CD4-positive, alpha-beta T cell treated with Interferon gamma for 1 hour (primary cell): Measurements from ENCODE around the gene PRLR.
"Not testable (repeated sequence)": the region's sequence is repeated elsewhere in the genome, so short reads cannot be mapped to it uniquely, and the experiment has no call there.

Experiments
- DNase-seq: peaks from one replicate; pipeline ENCODE4 v3.0.0-alpha.2; 2020

Gene PRLR

DNA sequence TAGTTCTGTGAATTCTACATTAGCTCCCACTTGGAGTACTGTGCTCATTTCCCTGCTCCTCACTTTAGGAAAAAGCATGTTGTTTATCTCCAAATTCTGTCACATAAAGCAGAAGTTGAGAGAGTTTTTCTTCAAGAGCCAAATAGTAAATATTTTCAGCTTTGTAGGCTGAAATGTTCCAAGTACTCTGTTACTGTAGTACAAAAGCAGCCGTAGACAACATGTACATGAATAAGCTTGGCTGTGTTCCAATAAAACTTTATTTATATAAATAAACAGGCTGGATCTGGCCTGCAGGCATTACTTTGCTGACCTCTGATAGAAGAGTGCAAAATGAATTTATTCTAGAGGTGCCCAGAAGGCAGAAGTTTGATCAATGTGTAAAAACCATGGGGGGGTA lies 109.6 kb downstream of the PRLR start:
- no peak for DNase-seq

DNA sequence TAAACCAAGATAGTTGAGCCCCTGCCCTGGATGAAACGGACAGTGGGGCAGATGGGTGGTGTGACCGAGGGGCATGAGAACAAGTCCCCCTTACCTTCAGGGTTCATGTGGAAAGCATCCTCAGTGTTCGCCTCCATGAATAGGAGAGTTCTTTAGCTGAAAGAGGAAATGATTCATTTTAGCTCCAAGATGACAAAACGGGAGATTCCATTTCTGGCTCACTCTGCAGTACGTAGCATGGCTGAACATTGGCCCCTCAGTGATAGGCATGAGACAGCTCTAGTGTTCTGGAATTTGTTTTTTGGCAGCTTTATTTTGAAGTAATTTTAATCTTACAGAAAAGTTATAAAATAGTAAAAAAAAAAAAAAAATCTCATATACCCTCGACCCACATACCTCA lies 112.3 kb downstream of the PRLR start:
- no peak for DNase-seq

DNA sequence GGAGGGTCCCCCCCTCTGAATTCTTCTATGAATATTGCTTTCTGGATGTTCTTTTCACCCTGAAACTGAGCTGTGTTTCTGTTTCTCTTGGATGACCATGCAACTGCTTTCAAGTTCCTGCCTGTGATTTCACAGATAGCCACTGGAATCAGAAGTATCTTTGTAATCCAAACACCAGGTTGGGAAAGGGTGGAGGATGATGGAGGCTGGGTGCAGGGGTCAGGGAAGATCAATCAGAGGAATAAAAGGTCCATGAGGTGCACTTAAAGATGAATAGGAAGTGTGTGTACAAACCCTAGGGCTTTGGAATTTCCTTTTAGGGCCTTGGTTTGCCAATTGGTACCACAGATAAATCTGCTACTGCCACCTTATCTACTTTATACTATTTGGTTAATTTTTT lies 114.4 kb downstream of the PRLR start:
- DNase-seq, result no peak

DNA sequence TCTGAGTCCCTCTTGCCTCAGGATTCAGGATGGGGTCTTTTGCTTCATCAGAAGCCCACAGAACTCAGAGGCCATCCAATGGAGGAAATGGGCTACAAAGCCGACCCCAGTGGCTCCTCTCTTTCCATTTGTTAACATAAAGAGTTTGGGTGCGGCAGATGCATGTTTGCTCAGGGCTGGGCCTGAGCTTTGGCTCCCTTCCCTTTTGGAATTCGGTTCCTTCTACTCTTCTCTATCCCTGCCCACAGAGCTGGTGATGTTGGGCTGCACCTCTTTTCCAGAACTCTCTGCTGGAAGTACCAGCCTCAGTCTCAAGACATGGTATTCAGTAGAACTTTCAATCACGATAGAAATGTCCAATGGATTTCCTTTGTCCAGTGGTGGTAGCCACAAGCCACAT lies 115.6 kb downstream of the PRLR start:
- DNase-seq, result no peak

DNA sequence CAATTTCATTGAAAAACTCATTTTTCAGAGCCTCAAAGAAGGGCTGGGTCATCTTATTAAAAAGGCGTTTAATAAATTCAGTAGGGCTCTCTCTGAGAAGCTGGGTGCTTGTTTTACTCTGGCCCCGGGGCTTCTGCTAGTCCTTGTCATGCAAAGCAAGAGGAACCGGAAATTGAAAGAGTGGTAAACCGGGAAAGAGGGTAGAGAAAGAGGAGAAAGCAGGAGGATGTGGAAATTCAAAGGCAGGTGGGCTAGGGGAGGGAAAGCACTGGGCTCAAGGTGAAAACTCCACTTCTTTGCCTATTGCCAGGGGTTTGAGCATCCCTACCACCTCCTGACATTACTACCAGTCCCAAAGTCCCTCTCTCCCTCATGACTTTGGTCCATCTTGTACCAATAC lies 118.0 kb downstream of the PRLR start:
- DNase-seq, result no peak

DNA sequence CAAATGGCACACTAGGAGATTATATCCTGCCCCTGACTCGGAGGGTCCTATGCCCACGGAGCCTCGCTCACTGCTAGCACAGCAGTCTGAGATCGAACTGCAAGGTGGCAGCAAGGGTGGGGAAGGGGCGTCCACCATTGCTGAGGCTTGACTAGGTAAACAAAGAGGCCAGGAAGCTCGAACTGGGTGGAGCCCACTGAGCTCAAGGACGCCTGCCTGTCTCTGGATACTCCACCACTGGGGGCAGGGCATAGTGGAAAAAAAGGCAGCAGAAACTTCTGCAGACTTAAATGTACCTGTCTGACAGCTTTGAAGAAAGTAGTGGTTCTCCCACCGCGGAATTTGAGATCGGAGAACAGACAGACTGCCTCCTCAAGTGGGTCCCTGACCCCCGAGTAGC lies 125.7 kb downstream of the PRLR start:
- not testable (repeated sequence) for DNase-seq

DNA sequence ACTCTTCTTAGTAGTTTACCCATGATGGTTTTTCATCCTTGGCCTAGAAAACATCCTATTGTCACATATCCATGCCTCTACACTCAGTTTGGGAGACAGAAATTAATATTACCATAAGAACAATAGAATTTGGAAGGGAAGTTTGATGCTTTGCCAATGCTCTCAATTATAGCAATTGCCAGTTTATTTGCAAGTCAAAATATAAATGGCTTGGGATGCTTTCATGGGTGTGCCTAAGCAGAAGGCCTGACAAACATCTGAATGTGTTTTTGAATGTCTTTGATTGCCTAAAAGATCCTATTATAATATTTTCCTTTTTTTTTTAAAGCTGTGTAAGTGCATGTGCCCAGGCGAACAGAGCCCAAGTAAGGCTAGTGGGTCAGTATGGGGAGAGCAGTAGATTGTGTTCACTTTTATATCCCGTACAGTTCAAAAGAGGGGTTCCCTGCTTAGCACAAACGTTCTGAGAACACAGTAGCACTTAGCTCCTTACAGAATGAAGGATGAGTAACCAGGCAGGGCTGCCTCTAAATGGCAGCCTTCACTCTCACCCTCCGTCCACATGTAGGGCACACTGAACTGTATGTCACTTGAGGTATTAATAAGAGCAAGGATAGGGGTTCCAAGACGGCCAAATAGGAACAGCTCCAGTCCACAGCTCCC lies 126.5 kb downstream of the PRLR start:
- no peak for DNase-seq

DNA sequence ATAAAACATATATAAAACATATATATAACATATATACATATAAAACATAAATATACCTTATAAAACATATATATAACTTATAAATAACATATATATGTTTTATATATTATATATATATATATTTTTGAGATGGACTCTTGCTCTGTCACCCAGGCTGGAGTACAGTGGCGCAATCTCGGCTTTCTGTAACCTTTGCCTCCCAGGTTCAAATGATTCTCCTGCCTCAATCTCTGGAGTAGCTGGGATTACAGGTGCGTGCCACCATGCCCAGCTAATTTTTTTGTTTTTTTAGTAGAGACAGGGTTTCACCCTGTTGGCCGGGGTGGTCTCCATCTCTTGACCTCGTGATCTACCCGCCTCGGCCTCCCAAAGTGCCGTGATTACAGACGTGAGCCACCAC lies 128.6 kb downstream of the PRLR start:
- not testable (repeated sequence) for DNase-seq

DNA sequence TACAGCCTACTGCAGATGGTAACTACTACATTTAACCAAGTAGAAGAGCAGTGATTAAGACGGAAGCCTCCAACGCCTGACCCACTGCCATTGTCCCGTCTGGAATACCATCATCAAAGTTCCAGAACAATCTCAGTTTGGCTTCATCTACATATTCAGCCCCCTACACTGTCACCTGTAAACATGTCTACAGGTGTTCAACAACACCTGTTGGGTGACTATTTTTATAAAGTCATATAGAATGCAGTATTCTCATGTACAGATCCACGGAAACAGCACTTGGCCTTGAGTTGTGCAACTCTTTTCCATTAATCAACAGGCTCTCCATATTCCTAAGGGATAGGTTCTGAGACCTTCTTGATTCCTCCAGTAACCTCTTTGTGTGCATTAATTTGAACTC lies 129.3 kb downstream of the PRLR start:
- no peak for DNase-seq

DNA sequence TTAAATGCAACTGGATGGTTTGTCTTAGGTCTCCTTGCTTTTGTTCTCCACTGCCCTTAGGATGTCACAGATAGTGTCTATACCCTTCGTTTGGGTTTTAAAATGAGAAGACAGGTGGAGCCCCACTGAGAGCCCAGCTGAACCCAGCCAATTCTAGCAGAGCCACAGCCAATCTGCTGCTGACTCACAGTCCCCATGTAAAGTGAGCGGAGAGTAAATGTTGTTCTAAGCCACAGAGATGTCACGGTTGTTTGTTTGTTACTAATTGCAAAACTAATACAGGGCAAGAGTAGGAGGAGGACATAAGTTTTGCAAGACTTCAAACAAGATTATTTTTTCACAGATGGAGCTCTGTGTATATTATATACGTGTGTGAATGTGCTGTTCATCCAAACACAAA lies 132.1 kb downstream of the PRLR start:
- no peak for DNase-seq

DNA sequence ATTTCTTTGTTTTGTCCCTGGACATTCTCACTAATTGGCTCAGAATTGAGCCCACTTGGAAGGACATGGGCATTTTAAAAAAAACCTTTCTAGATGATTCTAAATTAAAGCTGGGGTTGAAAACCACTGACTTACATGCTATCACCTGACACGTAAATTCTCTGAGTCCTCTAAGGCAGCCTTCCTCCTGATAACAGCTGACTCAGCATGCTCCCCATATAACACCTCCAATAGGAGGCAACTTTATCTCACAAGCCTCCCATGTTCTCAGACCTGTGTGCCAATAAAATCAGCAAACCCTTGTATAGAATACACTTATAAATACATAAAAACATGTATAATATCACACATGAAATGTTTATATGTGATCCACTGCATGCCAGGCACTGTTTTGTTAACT lies 133.4 kb downstream of the PRLR start:
- no peak for DNase-seq

DNA sequence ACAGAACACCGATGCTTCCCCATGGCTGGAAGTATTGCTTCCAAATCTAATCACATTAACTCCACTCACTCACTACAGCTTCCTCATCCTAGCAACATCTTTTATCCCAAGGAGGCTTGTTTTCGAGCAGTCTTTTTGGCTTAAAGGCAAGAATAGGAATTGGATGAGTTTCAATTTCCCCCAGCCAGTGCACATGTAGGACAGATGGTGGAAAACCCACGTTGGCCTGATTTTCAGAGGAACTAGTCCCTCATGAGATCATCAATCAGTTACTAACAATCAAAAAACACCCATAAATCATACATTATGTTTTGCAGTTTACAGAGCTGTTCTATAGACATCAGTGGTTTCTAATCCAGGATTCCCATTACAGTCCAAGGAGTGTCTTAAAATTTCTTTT lies 134.1 kb downstream of the PRLR start:
- DNase-seq, result no peak

DNA sequence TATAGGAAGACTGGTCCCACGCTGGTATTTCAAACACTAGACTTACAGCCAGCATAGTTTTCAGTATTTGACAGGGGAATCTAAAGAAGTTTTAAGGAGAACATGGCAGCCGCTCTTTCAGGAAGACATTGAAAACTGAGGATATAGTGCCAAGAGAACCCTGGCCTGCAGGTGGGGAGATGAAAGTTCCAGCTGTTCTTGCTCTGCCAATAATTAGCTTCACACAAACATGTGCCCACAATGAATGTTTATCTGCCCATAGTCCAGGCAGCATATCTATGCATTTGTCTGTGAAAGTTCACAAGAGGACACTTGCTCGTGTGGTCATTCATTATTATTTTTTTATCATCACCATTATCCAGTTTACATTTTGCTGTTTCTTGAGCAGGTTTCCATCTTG lies 134.9 kb downstream of the PRLR start:
- DNase-seq, result no peak

DNA sequence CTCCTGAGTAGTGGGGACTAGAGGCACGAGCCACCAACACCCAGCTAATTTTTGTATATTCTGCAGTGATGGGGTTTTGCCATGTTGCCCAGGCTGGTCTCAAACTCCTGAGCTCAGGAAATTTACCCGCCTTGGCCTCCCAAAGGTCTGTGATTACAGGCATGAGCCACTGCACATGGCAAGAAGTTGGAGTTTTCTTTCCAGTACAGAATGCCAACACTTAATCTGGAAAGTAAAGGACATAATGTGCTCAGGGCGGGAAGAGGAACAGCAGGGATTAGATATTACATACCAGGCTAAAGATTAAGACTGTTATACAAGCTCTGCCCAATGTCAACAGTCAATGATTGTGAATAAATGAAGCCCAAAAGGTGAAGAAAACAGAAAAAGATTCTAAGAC lies 135.3 kb downstream of the PRLR start:
- no peak for DNase-seq

DNA sequence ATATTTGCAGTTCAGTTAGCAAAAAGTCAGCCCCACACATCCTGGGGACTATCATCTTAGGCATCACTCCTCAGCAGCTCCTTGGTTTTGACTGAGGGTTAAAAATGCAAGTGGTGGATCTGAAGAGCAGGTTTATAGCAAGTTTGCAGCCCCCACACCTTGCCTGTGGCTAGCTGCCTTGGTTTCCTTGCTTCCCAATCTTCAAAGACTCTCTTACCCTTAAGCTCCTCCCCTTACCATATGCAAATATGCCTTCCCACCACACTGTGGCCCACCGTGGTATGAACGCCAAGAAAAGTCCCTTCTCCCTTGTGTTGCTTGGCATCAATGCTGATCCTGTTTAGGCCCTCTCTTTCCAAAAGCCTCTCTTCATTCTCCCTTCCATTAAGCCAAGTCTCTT lies 137.6 kb downstream of the PRLR start:
- no peak for DNase-seq

DNA sequence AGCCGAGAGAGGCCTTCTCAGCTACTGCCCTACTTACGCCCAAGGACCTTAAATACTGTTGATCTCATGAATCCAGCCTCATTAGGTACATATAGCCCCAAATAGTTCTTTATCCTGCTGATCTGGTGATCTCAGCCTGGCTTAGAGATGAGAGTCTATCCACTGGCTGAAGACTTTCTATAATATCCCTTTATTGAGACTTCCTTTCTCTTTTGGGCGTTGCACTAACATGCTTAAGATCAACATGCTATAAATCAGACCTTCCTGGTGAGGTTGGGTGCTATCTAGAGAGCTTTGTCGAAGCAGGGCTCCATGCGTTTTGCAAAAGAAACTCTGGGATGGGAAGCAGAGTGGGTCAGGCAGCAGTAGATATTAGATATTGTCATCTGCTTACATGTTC lies 138.6 kb downstream of the PRLR start:
- DNase-seq, result no peak

DNA sequence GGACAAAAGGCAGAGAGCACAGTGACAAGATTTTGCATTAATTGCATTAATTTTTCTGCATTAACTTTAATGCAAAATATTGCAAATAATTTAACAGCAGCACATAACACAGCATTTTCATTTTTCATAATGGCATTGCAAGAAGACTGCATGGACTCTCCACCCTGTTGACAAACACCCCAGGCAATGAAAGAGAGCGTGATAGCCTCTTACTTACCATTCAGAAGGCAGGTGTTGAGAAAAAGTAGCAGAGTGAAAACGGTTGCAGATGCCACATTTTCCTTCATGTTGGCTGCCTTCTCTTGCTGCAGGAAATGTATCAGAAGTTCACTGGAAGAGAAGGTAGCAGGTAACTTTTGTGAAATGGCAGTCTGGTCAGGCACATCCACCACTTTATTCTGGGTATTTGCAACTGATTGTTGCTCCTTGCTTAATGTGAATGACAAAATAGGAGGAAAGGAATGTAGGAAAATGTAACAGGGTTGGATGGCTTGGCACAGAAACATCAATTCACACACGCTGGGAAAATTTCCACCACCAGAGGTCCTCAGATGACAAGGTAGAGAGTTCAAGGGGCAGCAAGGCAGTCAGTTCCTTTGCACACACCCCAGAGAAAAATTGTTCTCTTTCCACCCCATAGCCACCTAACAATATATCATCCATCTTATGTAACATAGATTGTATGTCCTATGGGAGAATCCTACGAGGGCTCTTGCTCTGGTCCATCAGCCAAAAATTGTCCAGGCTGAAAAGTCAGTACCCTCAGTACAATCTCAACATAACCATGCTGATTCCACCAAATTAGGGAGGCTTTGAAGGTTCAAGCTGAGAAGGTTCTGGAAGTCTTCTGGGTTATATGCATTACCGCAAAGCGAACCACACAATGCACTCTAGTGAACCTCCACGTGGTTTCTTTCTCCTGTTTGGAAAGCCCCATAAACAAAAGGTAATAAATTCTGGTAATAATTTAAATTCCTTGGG lies 140.7 kb downstream of the PRLR start:
- DNase-seq, result peak; percentile 23

DNA sequence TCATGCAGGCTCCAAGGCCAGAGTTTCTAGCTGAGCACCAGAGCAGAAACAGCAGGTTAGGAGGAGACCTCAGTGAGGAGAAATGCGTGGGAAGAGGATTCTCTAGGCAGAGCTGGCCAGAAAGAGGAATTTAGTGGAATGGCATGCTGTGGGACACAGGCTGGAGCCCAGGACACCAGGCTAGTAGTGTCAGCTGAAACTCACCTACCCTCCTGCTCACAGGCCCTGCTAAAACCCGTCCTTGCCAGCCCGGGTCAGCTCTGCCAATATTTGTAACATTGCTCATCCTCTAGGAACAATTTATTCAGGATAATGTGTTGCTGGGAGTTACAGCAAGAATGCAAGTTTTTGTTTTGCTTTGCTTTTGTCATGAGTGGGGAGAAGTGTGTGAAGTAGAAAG lies 142.3 kb downstream of the PRLR start:
- no peak for DNase-seq

DNA sequence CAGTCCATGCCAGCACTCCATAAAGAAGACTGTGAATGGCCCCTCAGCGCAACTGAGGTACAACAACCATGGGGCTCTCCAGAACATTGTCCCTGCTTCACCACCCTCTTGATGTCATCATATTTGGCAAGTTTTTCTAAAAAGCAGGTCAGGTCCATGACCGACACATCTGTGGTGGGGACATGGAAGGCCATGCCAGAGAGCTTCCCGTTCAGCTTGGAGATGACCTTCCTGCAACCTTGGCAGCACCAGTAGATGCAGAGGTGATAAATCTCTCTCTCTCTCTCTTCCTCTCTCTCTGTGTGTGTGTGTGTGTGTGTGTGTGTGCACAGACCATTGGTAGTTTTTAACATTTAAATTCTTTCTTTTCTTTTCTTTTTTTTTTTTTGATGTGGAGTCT lies 147.1 kb downstream of the PRLR start:
- no peak for DNase-seq

DNA sequence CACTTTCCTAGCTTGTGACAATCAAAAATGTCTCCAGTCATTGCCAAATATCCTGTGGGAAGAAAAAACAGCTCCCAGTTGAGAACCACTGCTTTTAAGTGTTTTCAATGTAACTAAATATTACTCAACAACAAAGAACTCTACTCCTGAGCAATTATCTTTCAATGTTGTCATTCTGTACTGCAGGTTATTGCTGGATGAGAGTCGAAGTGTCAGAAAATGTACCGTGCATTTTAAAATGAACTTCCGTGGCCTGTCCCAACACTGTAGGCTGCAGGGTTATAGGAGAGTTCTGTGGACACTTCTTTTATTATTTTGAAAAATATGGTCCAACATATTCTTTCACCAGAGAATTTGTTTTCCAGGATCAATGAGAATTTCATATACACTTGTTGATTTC lies 147.8 kb downstream of the PRLR start:
- DNase-seq, result no peak

DNA sequence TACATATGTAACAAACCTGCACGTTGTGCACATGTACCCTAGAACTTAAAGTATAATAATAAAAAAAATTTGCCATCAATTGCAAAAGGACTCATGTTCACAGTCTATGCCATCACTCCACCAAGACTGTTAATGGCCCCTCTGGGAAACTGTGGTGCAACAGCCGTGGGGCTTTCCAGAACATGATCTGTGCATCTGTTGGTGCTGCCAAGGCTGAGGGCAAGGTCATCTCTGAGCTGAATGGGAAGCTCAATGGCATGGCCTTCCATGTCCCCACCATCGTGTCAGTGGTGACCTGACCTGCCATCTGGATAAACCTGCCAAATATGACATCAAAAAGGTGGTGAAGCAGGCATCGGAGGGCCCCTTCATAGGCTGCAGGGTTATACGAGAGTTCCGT lies 149.2 kb downstream of the PRLR start:
- no peak for DNase-seq

DNA sequence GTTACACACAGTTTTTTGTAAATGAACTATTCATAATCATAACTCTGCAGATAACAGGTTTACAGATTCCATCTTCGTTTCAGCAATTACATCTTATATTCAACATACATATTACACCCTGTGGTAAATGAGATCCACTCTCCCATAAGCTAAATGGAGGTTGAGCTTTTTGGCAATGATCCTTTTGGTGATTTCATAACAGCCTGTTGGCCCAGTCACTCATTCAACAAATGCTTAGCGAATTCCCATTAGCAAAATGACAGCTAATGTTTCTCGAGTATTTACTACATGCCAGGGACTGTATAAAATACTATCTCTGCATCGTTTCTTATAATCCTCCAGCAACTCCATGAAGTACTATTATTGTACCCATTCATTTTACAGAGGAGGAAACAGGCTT lies 157.1 kb downstream of the PRLR start:
- no peak for DNase-seq

DNA sequence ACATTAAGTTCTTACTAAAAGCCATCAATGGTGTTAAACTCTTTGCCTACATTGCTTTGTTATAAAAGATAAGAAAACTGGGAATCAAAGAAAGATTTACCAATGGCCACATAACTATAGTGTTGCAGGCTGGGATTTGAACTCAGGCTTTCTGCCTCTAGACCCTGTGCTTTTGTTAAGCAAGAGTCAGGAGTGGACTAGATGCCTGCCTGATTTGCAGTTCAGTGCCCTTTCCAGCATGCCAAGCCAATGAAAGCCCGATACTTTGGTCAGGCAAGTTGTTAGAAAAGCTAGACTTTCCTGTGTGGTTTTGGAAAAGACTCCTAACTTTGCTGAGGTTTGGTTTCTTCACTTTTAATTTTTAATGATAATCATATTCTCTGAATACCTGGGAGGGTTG lies 161.1 kb downstream of the PRLR start:
- DNase-seq, result no peak

DNA sequence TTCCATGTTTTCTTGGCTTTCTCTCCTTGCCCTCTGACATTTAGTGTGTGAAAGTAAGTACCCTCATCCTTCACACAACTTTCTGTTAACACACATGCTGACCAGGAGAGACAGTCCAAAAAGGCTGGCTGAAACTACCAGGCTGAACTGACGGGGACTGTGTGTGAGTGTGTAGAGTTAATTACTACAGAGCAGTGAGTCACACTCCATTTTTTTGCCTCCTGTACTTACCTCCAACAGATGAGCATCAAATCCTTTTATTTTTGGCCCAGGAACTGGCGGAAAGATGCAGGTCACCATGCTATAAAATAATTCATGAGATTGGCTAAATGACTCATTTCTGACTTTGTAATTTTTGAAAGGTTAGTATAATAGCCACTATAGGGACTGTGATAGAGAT lies 162.3 kb downstream of the PRLR start:
- DNase-seq, result no peak
